ENCODE results near the gene DBNDD2. TPM values are rescaled to one million over a fixed set of nuclear protein-coding genes. Genes with fewer than 3 reads are reported as not detected.

The DBNDD2 gene
- total RNA-seq, 1 donor from 2014 or later = 10.2 TPM

GRCh38 chr20:45433316-45433715 is 25.2 kb downstream of the DBNDD2 start:
- no peaks in the 10 kb centered on the region for H3K4me1 ChIP-seq
- H3K4me1 Mint-ChIP-seq = peaks cover 3% of the 10 kb centered on the region
- peaks cover 2% of the 10 kb centered on the region for H3K27me3 Mint-ChIP-seq (ENCODE audit: insufficient read depth, low read depth)
- H3K4me3 ChIP-seq = no peak overlapping the region
- TF ChIP-seq CTCF (IDR thresholded peaks at IDR 0.05) (no peak), EZH2phosphoT487 (IDR thresholded peaks at IDR 0.05) (no peak), EZH2 (IDR thresholded peaks at IDR 0.05) (no peak)
- H4K20me1 ChIP-seq (ENCODE audit: low read depth) = no peaks in the 10 kb centered on the region
- no peaks in the 10 kb centered on the region for H3K36me3 Mint-ChIP-seq
- H3K27ac Mint-ChIP-seq = no peak overlapping the region
- H3K4me3 Mint-ChIP-seq = no peak overlapping the region
- no peak overlapping the region for H3K4me2 ChIP-seq
- no peaks in the 10 kb centered on the region for H3K79me2 ChIP-seq (ENCODE audit: low read depth)
- peaks cover 16% of the 10 kb centered on the region for H3K27me3 ChIP-seq
- H3K9ac ChIP-seq = no peak overlapping the region
- no peak overlapping the region for H2AFZ ChIP-seq (replicated peaks)
- no peaks in the 10 kb centered on the region for H3K36me3 ChIP-seq
- no peak overlapping the region for H3K27ac ChIP-seq
- H3F3A ChIP-seq (ENCODE audit: low read depth) = no peaks in the 10 kb centered on the region
- H3K9me3 Mint-ChIP-seq = no peaks in the 10 kb centered on the region
- no peaks in the 10 kb centered on the region for H3K9me3 ChIP-seq (ENCODE audit: low read depth)
- DNase-seq (ENCODE audit: low spot score) = no peak

GRCh38 chr20:45433976-45434375 is 25.9 kb downstream of the DBNDD2 start:
- H3K4me1 Mint-ChIP-seq = peaks cover 3% of the 10 kb centered on the region
- H3K4me2 ChIP-seq = no peak overlapping the region
- no peaks in the 10 kb centered on the region for H3K79me2 ChIP-seq (ENCODE audit: low read depth)
- no peaks in the 10 kb centered on the region for H3K9me3 Mint-ChIP-seq
- peaks cover 16% of the 10 kb centered on the region for H3K27me3 ChIP-seq
- no peak overlapping the region for H3K4me3 ChIP-seq
- no peak overlapping the region for H3K4me3 Mint-ChIP-seq
- no peak overlapping the region for H3K27ac ChIP-seq
- no peaks in the 10 kb centered on the region for H3K9me3 ChIP-seq (ENCODE audit: low read depth)
- no peaks in the 10 kb centered on the region for H3F3A ChIP-seq (ENCODE audit: low read depth)
- H2AFZ ChIP-seq (replicated peaks) = no peak overlapping the region
- no peaks in the 10 kb centered on the region for H4K20me1 ChIP-seq (ENCODE audit: low read depth)
- H3K36me3 Mint-ChIP-seq = no peaks in the 10 kb centered on the region
- no peak overlapping the region for H3K27ac Mint-ChIP-seq
- no peak for DNase-seq (ENCODE audit: low spot score)
- no peak overlapping the region for H3K9ac ChIP-seq
- H3K27me3 Mint-ChIP-seq (ENCODE audit: insufficient read depth, low read depth) = peaks cover 2% of the 10 kb centered on the region
- no peaks in the 10 kb centered on the region for H3K4me1 ChIP-seq
- no peaks in the 10 kb centered on the region for H3K36me3 ChIP-seq
- no peak for TF ChIP-seq EZH2phosphoT487 (IDR thresholded peaks at IDR 0.05)
- TF ChIP-seq EZH2 (IDR thresholded peaks at IDR 0.05) = no peak
- no peak for TF ChIP-seq CTCF (IDR thresholded peaks at IDR 0.05)

DNA sequence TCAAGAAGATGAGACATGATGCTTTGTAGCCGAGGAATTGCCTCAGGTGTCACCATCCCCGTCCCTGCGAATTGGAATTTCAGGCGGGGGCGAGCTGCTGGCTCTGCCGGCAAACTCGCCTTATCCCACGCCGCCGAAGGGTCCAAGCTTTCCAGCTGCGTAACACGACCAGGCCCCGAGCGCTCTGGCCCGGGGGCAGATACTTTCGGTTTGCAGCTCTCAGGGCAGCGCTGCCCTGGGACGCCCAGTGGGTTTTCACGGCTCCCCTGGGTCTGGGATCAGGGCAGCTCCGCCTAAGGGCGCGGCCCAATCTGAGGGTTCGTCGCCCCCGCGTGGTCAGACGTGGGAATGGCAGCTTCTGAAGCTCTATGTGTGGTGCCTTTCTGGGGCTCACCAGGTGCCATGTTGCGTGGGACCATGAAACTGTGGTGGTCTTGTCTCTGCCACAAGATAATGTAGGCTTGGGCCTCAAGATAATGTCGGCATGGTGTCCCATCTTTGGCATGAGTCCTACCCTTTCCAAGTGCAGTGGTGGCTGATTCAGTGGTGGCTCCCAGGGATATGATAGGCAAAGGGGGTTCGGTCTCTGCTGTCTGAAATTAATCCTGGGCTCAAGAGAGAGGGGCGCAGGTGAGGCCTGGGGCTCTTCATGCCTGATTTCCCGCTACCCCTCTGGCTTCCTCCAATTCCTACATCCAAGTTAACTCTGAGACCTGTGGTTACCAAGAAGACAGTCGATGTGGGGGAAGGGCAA is 28.8 kb downstream of the DBNDD2 start:
- no peaks in the 10 kb centered on the region for H3F3A ChIP-seq (ENCODE audit: low read depth)
- peaks cover 2% of the 10 kb centered on the region for H3K4me1 Mint-ChIP-seq
- H3K9ac ChIP-seq = no peak overlapping the region
- TF ChIP-seq EZH2 (IDR thresholded peaks at IDR 0.05) (no peak), CTCF (IDR thresholded peaks at IDR 0.05) (peak; percentile 97), EZH2phosphoT487 (IDR thresholded peaks at IDR 0.05) (no peak)
- peaks cover 2% of the 10 kb centered on the region for H3K27me3 Mint-ChIP-seq (ENCODE audit: insufficient read depth, low read depth)
- H3K27me3 ChIP-seq = peaks cover 16% of the 10 kb centered on the region
- no peaks in the 10 kb centered on the region for H3K9me3 Mint-ChIP-seq
- H3K9me3 ChIP-seq (ENCODE audit: low read depth) = no peaks in the 10 kb centered on the region
- peaks cover 5% of the 10 kb centered on the region for H3K4me1 ChIP-seq
- H3K27ac ChIP-seq = no peak overlapping the region
- H3K4me3 ChIP-seq = peak overlapping the region; percentile 59
- peak overlapping the region; percentile 82 for H3K4me2 ChIP-seq
- no peaks in the 10 kb centered on the region for H4K20me1 ChIP-seq (ENCODE audit: low read depth)
- peak overlapping the region; percentile 82 for H3K4me3 Mint-ChIP-seq
- peak overlapping the region; percentile 86 for H2AFZ ChIP-seq (replicated peaks)
- no peaks in the 10 kb centered on the region for H3K79me2 ChIP-seq (ENCODE audit: low read depth)
- no peak overlapping the region for H3K27ac Mint-ChIP-seq
- DNase-seq (ENCODE audit: low spot score) = peak; percentile 90
- H3K36me3 Mint-ChIP-seq = no peaks in the 10 kb centered on the region
- no peaks in the 10 kb centered on the region for H3K36me3 ChIP-seq

All from neural progenitor cell (in vitro differentiated cells).